Measurements from ENCODE around the gene SMARCB1.

SMARCB1 gene

DNA sequence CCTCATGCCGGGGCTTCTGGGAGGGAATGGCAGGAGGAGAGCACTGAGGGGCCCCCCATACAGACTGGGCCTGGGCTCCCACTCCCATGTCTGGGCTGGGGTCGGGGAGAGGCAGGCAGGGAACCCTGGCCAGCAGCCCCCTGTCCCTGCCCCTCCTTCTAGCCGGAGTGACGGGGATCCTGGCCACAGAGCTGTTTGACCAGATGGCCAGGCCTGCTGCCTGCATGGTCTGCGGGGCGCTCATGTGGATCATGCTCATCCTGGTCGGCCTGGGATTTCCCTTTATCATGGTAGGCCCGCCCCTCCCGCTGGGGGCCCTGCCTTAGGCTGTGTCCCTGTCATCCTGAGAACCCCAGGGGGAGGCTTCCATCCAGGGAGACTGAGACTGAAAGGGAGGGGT lies 97.4 kb downstream of the SMARCB1 start:
- DNase-seq (ENCODE audit: low read depth): no peak

Data from activated T-cell treated with anti-CD3 and anti-CD28 coated beads for 48 hours (primary cell).